K562 (cell line): ENCODE measurements around the gene RSAD1. TPM values are rescaled to one million over a fixed set of nuclear protein-coding genes. Genes with fewer than 3 reads are reported as not detected.

Experiments used
- ATAC-seq: fragments of 200-7000 bp; cut with Tn5 transposase; 3 replicates; pipeline ENCODE4 v1.9.1; 2020; ENCODE audit warnings: moderate library complexity
- BruUV-seq: library from RNA; stranded (reverse); fragments of 400-500 nt; replicated peaks from 2 replicates; lab custom pipeline; 2021; lab: Mats Ljungman, UMichigan
- CTCF ChIA-PET: fragments of 300-600 bp; formaldehyde crosslinking; extraction: SDS; loops from one replicate; lab custom pipeline; 2021; ENCODE audit warnings: low intra/inter-chr PET ratio; lab: Yijun Ruan, JAX
- POLR2A ChIA-PET: fragments of 300-600, 350-650 bp; sonication (Branson Sonifier 250); formaldehyde crosslinking; extraction: SDS; loops from one replicate; lab custom pipeline; 2021; ENCODE audit warnings: antibody characterized with exemption, inconsistent platforms; lab: Yijun Ruan, JAX
- DNase-seq, 4 experiments: peaks; one replicate each; pipeline versions ENCODE4 v3.0.0 to v3.0.0-alpha.2; 2011 to 2018; ENCODE audit warnings: low spot score in 3 of 4, mixed read lengths in 3 of 4; ENCODE audit errors: extremely low read depth in 1 of 4
- FAIRE-seq: peaks from 2 replicates; lab custom pipeline; 2011; peaks lifted over from hg19 to GRCh38; lab: Jason Lieb, UNC
- H2AFZ ChIP-seq: 2 replicates; pipeline ENCODE4 v1.6.0; 2011; ENCODE audit warnings: low read depth, low read length, control low read depth, inconsistent platforms
- H3K27ac ChIP-seq: fragments of 200-600 bp; 3 replicates; pipeline ENCODE4 v1.8.0; 2011; ENCODE audit warnings: low read depth, mild to moderate bottlenecking, control low read depth, inconsistent platforms, low read length, moderate library complexity, mixed read lengths; ENCODE audit errors: extremely low read depth
- H3K27me3 ChIP-seq, 2 experiments: fragments of 300-600 bp in 1 of 2; 2 replicates in 1 of 2; 3 replicates in 1 of 2; pipeline versions ENCODE4 v1.6.0 to v1.8.0; 2011; ENCODE audit warnings: inconsistent platforms in 2 of 2, low read length in 2 of 2, mild to moderate bottlenecking in 1 of 2, mixed read lengths in 1 of 2, moderate library complexity in 1 of 2; ENCODE audit not compliant: control insufficient read depth in 2 of 2, insufficient read depth in 2 of 2
- H3K36me3 ChIP-seq: fragments of 300-600 bp; 3 replicates; pipeline ENCODE4 v1.8.0; 2011; ENCODE audit warnings: mild to moderate bottlenecking, low read length, inconsistent platforms; ENCODE audit not compliant: control insufficient read depth, insufficient read depth
- H3K4me1 ChIP-seq, 2 experiments: fragments of 200-600 bp in 1 of 2; replicated peaks in 1 of 2; 2 replicates in 1 of 2; 3 replicates in 1 of 2; pipeline versions ENCODE4 v1.5.1 to v1.8.0; 2011; ENCODE audit warnings: inconsistent platforms in 2 of 2, low read length in 2 of 2, mild to moderate bottlenecking in 1 of 2, mixed read lengths in 1 of 2, moderate library complexity in 1 of 2; ENCODE audit not compliant: control insufficient read depth in 2 of 2, insufficient read depth in 2 of 2
- H3K4me2 ChIP-seq: 2 replicates; pipeline ENCODE4 v1.6.1; 2011; ENCODE audit warnings: low read length, control low read depth, inconsistent platforms, mixed read lengths; ENCODE audit not compliant: insufficient read depth
- H3K4me3 ChIP-seq: fragments of 200-600 bp; sonication (generic), shearing (Covaris generic); 2 replicates; pipeline ENCODE4 v1.5.1; 2016; ENCODE audit warnings: control low read depth, inconsistent platforms
- H3K79me2 ChIP-seq: fragments of 200-600 bp; 3 replicates; pipeline ENCODE4 v1.8.0; 2011; ENCODE audit warnings: low read length, inconsistent platforms; ENCODE audit not compliant: control insufficient read depth, insufficient read depth
- H3K9ac ChIP-seq, 2 experiments: 2 replicates each; pipeline versions ENCODE4 v1.6.0 to v1.6.1; 2011; ENCODE audit warnings: low read depth in 2 of 2, low read length in 2 of 2, control low read depth in 1 of 2, inconsistent platforms in 1 of 2, mild to moderate bottlenecking in 1 of 2, mixed read lengths in 1 of 2; ENCODE audit not compliant: insufficient read depth in 1 of 2
- H3K9me1 ChIP-seq: one replicate; pipeline ENCODE4 v1.6.0; 2011; ENCODE audit warnings: inconsistent platforms, mild to moderate bottlenecking, low read length, moderate library complexity; ENCODE audit not compliant: control insufficient read depth, insufficient read depth
- H3K9me3 ChIP-seq: replicated peaks from 2 replicates; pipeline ENCODE4 v1.5.1; 2011; ENCODE audit warnings: low read depth, low read length, inconsistent platforms; ENCODE audit not compliant: control insufficient read depth, insufficient read depth
- H4K20me1 ChIP-seq: replicated peaks from 2 replicates; pipeline ENCODE4 v1.6.1; 2011; ENCODE audit warnings: low read length, inconsistent platforms, mixed read lengths; ENCODE audit not compliant: control insufficient read depth, insufficient read depth
- CBX8 ChIP-seq: fragments of 200-600 bp; sonication (generic); IDR thresholded peaks from 2 replicates; pipeline ENCODE4 v1.6.1; 2012; ENCODE audit warnings: borderline replicate concordance, mixed run types, low read depth, mild to moderate bottlenecking, moderate library complexity, mixed read lengths, low read length, control low read depth, inconsistent platforms; ENCODE audit not compliant: poor library complexity, severe bottlenecking; ENCODE audit errors: extremely low read depth
- GTF2B ChIP-seq: IDR thresholded peaks from 2 replicates; pipeline ENCODE4 v1.6.1; 2011; ENCODE audit not compliant: insufficient read length; ENCODE audit errors: extremely low read depth
- SMAD3 ChIP-seq: fragments of 450-650 bp; formaldehyde crosslinking; conservative IDR thresholded peaks from 2 replicates; pipeline ENCODE4 v1.4.0; 2020; ENCODE audit warnings: mild to moderate bottlenecking
- WGBS: fragments of 100-300 bp; shearing (Covaris generic); methylation state at CpG from one replicate; pipeline ENCODE4 v1.1.6; 2016; ENCODE audit warnings: low coverage, mixed read lengths; ENCODE audit not compliant: insufficient coverage; ENCODE audit errors: missing lambda C conversion rate; 5-methylcytosine and 5-hydroxymethylcytosine counted together
- in situ Hi-C: fragments of 300-500 bp; cut with MboI; formaldehyde crosslinking; loops from 4 replicates; pipeline ENCODE4 v1.15.0; 2018; ENCODE audit warnings: inconsistent platforms, mixed read lengths
- intact Hi-C: fragments of 100-400 bp; cut with micrococcal nuclease; formaldehyde crosslinking; loops from 2 replicates; pipeline ENCODE4 v1.14.2; 2022
- polyA plus RNA-seq, 8 experiments: library from polyadenylated mRNA; depleted of rRNA in 4 of 8; stranded (reverse) in 5 of 8; unstranded in 3 of 8; fragments of >200 nt; fragmentation: Nextera tagmentation in 2 of 8; fragmentation: Illumina TruSeq in 1 of 8; extraction: Ambion mirVana in 2 of 8; extraction: Trizol in 1 of 8; gene quantifications; 2 replicates each; pipeline versions ENCODE4 v1.2.1 to v1.2.3, GENCODE V29; 2011 to 2014; ENCODE audit warnings: inconsistent platforms in 1 of 8, missing spikeins in 1 of 8
- total RNA-seq, 7 experiments: library from RNA; depleted of rRNA in 6 of 7; stranded (reverse); fragments of >200 nt in 6 of 7; fragmentation: Illumina TruSeq in 2 of 7; extraction: Trizol in 2 of 7; gene quantifications; 2 replicates each; pipeline versions ENCODE4 v1.2.1 to v1.2.3, GENCODE V29; 2011 to 2021; ENCODE audit warnings: low replicate concordance in 1 of 7

The RSAD1 gene
- total and polyA plus RNA-seq, 9 of the 15 experiments (the other 6 are each of a cell fraction or from before 2014, with no cell fraction given): 4.5 to 42.5 (median 26.8) TPM

GRCh38 chr17:50451943-50452629 lies 26.6 kb upstream of the RSAD1 start:
- Histone ChIP-seq H3K9me3 (no peaks in the 10 kb centered on the region), H3K9me1 (no peaks in the 10 kb centered on the region), H3K4me3 (no peak overlapping the region), H3K36me3 (no peaks in the 10 kb centered on the region)
- POLR2A ChIA-PET: interaction anchor here (0.6 kb wide), 1 partner anchor 230 kb away, joined by 3 read pairs; no protein-coding TSS in a partner anchor
- in situ Hi-C loops (no loop called here), intact Hi-C loops (no loop called here)
- WGBS: 11% methylated on average over 7 of the region's 7 CpGs
- no TSS peak for BruUV-seq
- no peak for DNase-seq
- CTCF ChIA-PET: interaction anchor here (0.7 kb wide), 1 partner anchor 14 kb away, joined by 3 read pairs; no protein-coding TSS in a partner anchor
- TF ChIP-seq GTF2B (no peak), CBX8 (peak; percentile 63), SMAD3 (CRISPR knock-in tag) (no peak)
- TF ChIP-seq, all 486 proteins: peak for 1
- Histone ChIP-seq H4K20me1 (peaks cover 5% of the 10 kb centered on the region; the same call in 1 of the 2 replicates), H3K4me1 (peaks cover 8 to 10% of the 10 kb centered on the region in 2 experiments; a peak in 4 of 5 replicates), H3K79me2 (no peaks in the 10 kb centered on the region), H3K27me3 (peaks cover 0 to 20% of the 10 kb centered on the region in 2 experiments; a peak in 2 of 5 replicates), H3K9ac (no peak overlapping the region), H2AFZ (no peak overlapping the region), H3K4me2 (no peak overlapping the region), H3K27ac (no peak overlapping the region)
- ATAC-seq (no peak), FAIRE-seq (no peak)
